Astrocyte of the cerebellum (primary cell): Measurements from ENCODE around the gene ATRIP.

ENCODE experiments used
- DNase-seq: peaks from one replicate; pipeline ENCODE4 v3.0.0-alpha.2; 2011; ENCODE audit warnings: low read depth
- H3K4me3 ChIP-seq: 2 replicates; pipeline ENCODE4 v1.5.1; 2011; ENCODE audit warnings: mild to moderate bottlenecking, low read depth, low read length, moderate library complexity
- in situ Hi-C: cut with HindIII; loops from 2 replicates; pipeline ENCODE4 v1.10.0; 2017; ENCODE audit warnings: low sequenced_read_pairs
- TF ChIP-seq, protein P1 (sequence below): IDR thresholded peaks from 2 replicates; pipeline ENCODE4 v1.5.1; 2012; ENCODE audit warnings: low read length, low read depth, moderate library complexity, mild to moderate bottlenecking; ENCODE audit errors: missing control alignments

Gene ATRIP

DNA sequence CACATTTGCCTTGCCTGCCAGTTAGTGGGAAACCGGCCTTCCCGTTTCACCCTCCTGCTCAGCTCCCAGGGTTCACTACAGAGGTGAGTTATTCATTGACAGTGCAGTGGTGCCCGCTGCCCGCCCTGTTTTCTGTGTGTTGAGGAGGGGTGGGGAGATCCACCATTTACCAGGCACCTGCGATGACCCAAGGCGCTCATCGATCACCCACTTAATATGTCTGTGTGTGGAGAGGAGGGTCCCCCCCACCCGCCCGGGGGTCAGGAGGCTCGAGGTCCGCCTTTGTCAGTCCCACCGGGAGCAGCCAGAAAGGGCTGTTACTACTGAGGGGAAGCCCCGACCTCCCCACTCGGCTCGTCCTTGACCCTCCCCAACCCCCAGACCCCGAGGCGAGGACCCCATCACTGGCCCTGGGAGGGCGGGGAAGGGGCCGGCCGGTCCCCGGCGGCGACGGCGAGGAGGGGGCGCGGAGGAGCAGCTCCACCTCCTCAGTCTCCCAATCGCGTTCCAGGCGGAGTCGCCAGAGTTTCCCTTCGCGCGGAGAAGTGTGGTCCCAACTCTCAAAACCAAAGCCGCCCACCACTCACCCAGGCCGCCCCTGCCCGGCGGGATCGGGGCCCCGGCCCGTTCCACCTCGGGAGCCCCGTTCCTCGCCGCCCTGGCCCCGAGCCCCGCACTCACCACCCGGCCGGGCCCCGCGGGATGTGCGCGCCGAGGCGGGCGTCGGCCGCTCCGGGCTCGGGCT lies 17.8 kb upstream of the ATRIP start:
- TF ChIP-seq, protein P1, sequence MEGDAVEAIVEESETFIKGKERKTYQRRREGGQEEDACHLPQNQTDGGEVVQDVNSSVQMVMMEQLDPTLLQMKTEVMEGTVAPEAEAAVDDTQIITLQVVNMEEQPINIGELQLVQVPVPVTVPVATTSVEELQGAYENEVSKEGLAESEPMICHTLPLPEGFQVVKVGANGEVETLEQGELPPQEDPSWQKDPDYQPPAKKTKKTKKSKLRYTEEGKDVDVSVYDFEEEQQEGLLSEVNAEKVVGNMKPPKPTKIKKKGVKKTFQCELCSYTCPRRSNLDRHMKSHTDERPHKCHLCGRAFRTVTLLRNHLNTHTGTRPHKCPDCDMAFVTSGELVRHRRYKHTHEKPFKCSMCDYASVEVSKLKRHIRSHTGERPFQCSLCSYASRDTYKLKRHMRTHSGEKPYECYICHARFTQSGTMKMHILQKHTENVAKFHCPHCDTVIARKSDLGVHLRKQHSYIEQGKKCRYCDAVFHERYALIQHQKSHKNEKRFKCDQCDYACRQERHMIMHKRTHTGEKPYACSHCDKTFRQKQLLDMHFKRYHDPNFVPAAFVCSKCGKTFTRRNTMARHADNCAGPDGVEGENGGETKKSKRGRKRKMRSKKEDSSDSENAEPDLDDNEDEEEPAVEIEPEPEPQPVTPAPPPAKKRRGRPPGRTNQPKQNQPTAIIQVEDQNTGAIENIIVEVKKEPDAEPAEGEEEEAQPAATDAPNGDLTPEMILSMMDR, result no peak
- in situ Hi-C loops, result loop anchor here (25.0 kb wide), 1 partner anchor 166 kb away; no protein-coding TSS in a partner anchor
- no peak for DNase-seq
- peak overlapping the region; percentile 61 for H3K4me3 ChIP-seq

DNA sequence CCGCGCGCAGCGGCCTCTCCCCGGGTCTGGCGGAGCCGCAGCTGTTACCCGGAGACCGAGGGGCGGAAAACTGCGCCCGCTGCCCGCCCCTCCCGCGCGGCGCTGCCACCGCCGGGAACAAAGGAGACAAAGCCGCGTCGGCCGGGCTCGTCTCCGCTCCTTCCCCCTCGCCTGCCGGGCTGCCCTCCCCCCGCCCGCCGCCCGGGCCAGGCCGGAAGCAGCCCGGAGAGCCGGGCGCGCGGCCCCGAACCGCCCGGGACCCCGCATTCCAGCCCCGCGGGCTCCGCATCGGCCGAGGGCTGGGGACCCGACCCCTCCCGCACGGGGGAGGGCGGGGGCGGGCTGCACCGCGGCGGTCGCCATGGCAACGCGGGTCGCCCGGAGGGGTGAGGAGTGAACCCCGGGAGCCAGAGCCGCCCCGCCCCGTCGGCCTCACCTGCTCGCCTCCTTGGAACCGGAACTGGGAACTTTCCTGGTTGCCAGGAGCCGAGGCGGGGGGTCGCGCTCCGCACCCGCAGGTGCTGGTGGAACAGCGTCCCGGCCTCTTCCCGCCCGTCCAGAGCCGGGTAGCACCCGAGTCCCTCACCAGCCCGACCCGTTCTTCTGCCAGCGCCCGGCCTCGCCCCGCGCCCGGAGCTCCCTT lies 17.1 kb upstream of the ATRIP start:
- TF ChIP-seq, protein P1, result no peak
- in situ Hi-C loops, result loop anchor here (25.0 kb wide), 1 partner anchor 167 kb away; no protein-coding TSS in a partner anchor
- H3K4me3 ChIP-seq, result peak overlapping the region; percentile 61
- no peak for DNase-seq

DNA sequence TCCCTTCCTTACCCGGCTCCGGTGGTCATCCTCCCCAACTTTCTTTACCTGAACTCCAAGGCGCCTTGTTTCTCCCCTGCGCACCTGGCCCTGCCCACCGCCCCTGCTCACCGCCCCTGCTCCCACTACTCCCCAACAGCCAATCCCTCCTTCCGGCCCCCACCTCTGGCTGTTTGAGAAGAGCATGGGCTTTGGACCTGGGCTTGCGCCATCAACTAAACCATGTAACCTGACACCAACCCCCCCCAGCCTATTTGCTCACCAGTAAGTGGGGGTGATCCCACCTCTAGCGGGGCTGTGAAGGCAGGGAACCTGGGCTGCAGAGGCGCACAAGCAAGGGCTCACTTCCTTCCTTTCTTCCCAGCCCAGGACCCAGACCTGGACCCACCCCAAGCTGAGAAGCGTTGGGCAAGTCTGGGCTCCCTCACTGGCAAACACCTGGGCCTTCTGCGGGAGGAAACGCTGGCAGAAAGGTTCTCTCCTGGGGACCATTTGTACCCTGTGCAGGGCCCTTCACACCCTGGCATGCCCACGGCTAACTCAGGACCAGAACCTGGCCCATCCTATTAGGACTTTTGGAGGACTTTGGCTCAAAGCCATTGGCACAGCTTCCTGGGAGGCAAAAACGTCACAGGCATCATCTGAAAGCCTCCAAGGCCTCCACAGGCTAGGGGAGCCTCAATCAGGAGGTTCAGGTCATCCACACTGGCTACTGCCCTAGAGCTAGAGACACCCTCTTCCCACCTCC lies 16.4 kb upstream of the ATRIP start, which contains the start of gene PLXNB1:
TSS of gene PLXNB1 (minus strand) at position 127 of the 748 bp plus-strand sequence. CDS start 5,475 bp downstream, outside the sequence.
- peak within 1 kb of the TSS; percentile 61 for H3K4me3 ChIP-seq
- in situ Hi-C loops, result loop anchor here (25.0 kb wide), 1 partner anchor 168 kb away; no protein-coding TSS in a partner anchor
- no peak for DNase-seq
- TF ChIP-seq, protein P1, result no peak

DNA sequence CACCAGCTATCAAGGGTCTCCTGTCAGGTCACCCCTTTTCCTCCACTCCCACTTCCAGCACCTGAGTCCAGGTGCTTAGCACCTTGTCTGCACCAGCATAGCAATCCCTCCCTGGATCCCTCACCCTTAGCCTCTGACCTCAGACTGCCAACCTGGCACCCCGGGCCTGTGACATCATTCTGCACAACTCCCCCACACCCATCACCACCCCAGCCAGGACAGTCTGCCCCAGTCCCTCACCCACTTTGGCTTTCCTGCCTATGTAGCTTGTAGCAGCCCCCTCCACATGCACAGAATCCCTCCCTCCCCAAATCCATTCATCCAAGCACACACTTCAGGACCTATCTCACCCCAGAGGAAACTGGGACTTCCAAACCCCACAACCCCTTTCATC lies 15.8 kb upstream of the ATRIP start:
- no peak for DNase-seq
- in situ Hi-C loops, result loop anchor here (25.0 kb wide), 1 partner anchor 168 kb away; no protein-coding TSS in a partner anchor
- TF ChIP-seq, protein P1, result no peak
- H3K4me3 ChIP-seq, result no peak overlapping the region

DNA sequence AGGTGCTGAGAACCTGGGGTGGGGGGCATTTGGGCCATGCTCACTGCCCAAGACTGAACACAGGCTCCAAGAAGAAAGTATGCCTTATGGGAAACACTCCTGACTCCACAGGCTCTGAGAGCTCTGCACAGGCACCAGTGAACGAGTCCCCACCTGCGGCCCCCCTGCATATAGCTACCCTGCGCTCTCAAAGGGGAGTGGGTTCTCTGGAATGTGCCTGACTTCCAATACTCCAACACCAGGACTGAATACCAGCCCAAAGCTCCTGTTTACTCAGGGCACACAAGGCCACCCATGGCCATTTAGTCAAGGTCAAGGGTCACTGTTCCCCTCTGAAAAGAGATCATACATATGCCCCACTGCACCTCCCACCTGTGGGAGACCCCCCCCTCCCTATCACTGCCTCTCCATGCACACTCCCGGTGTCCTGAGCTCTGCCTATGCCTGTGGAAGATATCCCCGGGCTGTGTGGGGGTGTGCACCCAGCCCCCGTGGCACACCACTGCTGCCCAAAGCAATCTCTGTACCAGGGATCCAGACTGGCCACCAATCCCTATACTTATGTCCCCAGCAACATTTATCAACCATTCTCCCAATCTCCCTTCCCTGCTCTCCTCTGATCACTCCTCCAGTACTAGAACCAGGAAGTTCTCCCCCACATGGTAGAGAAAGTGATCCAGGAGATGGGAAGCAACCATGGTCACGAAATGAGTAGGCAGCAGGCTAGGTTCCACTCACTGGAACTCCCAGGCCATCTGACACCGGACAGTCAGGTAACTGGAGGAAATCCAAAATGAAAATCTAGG lies 15.1 kb upstream of the ATRIP start:
- no peak for DNase-seq
- TF ChIP-seq, protein P1, result no peak
- no peak overlapping the region for H3K4me3 ChIP-seq
- in situ Hi-C loops, result loop anchor here (25.0 kb wide), 1 partner anchor 169 kb away; no protein-coding TSS in a partner anchor
